ENCODE data around the gene FOXC1. TPM values are rescaled to one million over a fixed set of nuclear protein-coding genes. Genes with fewer than 3 reads are reported as not detected.

FOXC1 gene
- polyA plus RNA-seq, 2 of the 4 experiments (the other 2 are of a cell fraction), result 3.4 to 4.7 TPM

- Histone ChIP-seq H3K4me2 (no peak overlapping the region), H3K4me1 (peaks cover 18% of the 10 kb centered on the region), H3K27ac (no peak overlapping the region), H3K4me3 (no peak overlapping the region), H3K9me3 (no peaks in the 10 kb centered on the region)
- DNase-seq (ENCODE audit: low read depth in 1 of 2, low spot score in 1 of 2), result no peak
- TF ChIP-seq ZNF302 (CRISPR knock-in tag; IDR thresholded peaks at IDR 0.05) (no peak), BHLHE40 (IDR thresholded peaks at IDR 0.05; ENCODE audit: low read depth, low read length) (no peak), MAZ (IDR thresholded peaks at IDR 0.05; ENCODE audit: borderline replicate concordance, low read depth, low read length) (no peak), POLR2AphosphoS2 (conservative IDR thresholded peaks at IDR 0.05; ENCODE audit: low read length) (no peak), RNF2 (IDR thresholded peaks at IDR 0.05; ENCODE audit: borderline replicate concordance, low read depth) (no peak), MAX (IDR thresholded peaks at IDR 0.05) (no peak), GATA3 (IDR thresholded peaks at IDR 0.05; ENCODE audit: borderline replicate concordance) (no peak), TFCP2L1 (CRISPR knock-in tag; IDR thresholded peaks at IDR 0.05) (no peak), SMC3 (IDR thresholded peaks at IDR 0.05) (no peak), NPAS2 (CRISPR knock-in tag; IDR thresholded peaks at IDR 0.05; ENCODE audit: borderline replicate concordance) (no peak), FOSB (CRISPR knock-in tag; IDR thresholded peaks at IDR 0.05) (no peak), HOXA7 (CRISPR knock-in tag; IDR thresholded peaks at IDR 0.05) (no peak), HDAC2 (IDR thresholded peaks at IDR 0.05) (no peak), MAFK (IDR thresholded peaks at IDR 0.05; ENCODE audit: partially characterized antibody) (no peak), JUN (IDR thresholded peaks at IDR 0.05) (no peak)
- FAIRE-seq, result no peak
- 90% methylated on average over 17 of the region's 60 CpGs for WGBS (ENCODE audit: missing lambda C conversion rate)
- ChIA-PET POLR2A (no interaction called here), CTCF (interaction anchor here (1.9 to 2.8 kb wide), 3 partner anchors 10 to 595 kb away, joined by 5 to 12 read pairs (median 10); no protein-coding TSS in a partner anchor)
- ATAC-seq, result no peak
These were observed 8.3 kb upstream of the FOXC1 start for GRCh38 chr6:1601158-1602048.

- ATAC-seq, result no peak
- TF ChIP-seq MAZ (IDR thresholded peaks at IDR 0.05; ENCODE audit: borderline replicate concordance, low read depth, low read length) (no peak), NPAS2 (CRISPR knock-in tag; IDR thresholded peaks at IDR 0.05; ENCODE audit: borderline replicate concordance) (no peak), MYC (IDR thresholded peaks at IDR 0.05; ENCODE audit: borderline replicate concordance, low read length) (no peak), PHF8 (IDR thresholded peaks at IDR 0.05; ENCODE audit: borderline replicate concordance, low read depth) (no peak), EP300 (IDR thresholded peaks at IDR 0.05) (no peak), POLR2A (IDR thresholded peaks at IDR 0.05; ENCODE audit: low read length) (no peak), HOXB13 (CRISPR knock-in tag; IDR thresholded peaks at IDR 0.05; ENCODE audit: low read depth) (no peak), BHLHE40 (IDR thresholded peaks at IDR 0.05; ENCODE audit: low read depth, low read length) (no peak), NR3C1 (IDR thresholded peaks at IDR 0.05) (no peak), TFCP2L1 (CRISPR knock-in tag; IDR thresholded peaks at IDR 0.05) (no peak), HDAC2 (IDR thresholded peaks at IDR 0.05) (no peak), USF2 (IDR thresholded peaks at IDR 0.05) (no peak), FOSL2 (IDR thresholded peaks at IDR 0.05) (no peak), FOSL2 (CRISPR knock-in tag; IDR thresholded peaks at IDR 0.05) (no peak)
- TF ChIP-seq, protein P1, sequence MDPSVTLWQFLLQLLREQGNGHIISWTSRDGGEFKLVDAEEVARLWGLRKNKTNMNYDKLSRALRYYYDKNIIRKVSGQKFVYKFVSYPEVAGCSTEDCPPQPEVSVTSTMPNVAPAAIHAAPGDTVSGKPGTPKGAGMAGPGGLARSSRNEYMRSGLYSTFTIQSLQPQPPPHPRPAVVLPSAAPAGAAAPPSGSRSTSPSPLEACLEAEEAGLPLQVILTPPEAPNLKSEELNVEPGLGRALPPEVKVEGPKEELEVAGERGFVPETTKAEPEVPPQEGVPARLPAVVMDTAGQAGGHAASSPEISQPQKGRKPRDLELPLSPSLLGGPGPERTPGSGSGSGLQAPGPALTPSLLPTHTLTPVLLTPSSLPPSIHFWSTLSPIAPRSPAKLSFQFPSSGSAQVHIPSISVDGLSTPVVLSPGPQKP (IDR thresholded peaks at IDR 0.05; ENCODE audit: low read depth, low read length), result no peak
- TF ChIP-seq, protein P2, sequence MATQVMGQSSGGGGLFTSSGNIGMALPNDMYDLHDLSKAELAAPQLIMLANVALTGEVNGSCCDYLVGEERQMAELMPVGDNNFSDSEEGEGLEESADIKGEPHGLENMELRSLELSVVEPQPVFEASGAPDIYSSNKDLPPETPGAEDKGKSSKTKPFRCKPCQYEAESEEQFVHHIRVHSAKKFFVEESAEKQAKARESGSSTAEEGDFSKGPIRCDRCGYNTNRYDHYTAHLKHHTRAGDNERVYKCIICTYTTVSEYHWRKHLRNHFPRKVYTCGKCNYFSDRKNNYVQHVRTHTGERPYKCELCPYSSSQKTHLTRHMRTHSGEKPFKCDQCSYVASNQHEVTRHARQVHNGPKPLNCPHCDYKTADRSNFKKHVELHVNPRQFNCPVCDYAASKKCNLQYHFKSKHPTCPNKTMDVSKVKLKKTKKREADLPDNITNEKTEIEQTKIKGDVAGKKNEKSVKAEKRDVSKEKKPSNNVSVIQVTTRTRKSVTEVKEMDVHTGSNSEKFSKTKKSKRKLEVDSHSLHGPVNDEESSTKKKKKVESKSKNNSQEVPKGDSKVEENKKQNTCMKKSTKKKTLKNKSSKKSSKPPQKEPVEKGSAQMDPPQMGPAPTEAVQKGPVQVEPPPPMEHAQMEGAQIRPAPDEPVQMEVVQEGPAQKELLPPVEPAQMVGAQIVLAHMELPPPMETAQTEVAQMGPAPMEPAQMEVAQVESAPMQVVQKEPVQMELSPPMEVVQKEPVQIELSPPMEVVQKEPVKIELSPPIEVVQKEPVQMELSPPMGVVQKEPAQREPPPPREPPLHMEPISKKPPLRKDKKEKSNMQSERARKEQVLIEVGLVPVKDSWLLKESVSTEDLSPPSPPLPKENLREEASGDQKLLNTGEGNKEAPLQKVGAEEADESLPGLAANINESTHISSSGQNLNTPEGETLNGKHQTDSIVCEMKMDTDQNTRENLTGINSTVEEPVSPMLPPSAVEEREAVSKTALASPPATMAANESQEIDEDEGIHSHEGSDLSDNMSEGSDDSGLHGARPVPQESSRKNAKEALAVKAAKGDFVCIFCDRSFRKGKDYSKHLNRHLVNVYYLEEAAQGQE (IDR thresholded peaks at IDR 0.05), result no peak
- TF ChIP-seq, protein P3, sequence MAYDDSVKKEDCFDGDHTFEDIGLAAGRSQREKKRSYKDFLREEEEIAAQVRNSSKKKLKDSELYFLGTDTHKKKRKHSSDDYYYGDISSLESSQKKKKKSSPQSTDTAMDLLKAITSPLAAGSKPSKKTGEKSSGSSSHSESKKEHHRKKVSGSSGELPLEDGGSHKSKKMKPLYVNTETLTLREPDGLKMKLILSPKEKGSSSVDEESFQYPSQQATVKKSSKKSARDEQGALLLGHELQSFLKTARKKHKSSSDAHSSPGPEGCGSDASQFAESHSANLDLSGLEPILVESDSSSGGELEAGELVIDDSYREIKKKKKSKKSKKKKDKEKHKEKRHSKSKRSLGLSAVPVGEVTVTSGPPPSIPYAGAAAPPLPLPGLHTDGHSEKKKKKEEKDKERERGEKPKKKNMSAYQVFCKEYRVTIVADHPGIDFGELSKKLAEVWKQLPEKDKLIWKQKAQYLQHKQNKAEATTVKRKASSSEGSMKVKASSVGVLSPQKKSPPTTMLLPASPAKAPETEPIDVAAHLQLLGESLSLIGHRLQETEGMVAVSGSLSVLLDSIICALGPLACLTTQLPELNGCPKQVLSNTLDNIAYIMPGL (CRISPR knock-in tag; IDR thresholded peaks at IDR 0.05; ENCODE audit: borderline replicate concordance), result no peak
- 85% methylated on average over 6 of the region's 10 CpGs for WGBS (ENCODE audit: missing lambda C conversion rate)
- no peak overlapping the region for H3K4me2 ChIP-seq
- H3K4me3 ChIP-seq, result no peak overlapping the region
- H3K9me3 ChIP-seq, result no peaks in the 10 kb centered on the region
- no peak overlapping the region for H3K27ac ChIP-seq
- no peak for DNase-seq (ENCODE audit: low read depth in 1 of 2, low spot score in 1 of 2)
- ChIA-PET CTCF (interaction anchor here (0.8 to 2.8 kb wide), 4 partner anchors 10 to 1093 kb away, joined by 3 to 12 read pairs (median 8); no protein-coding TSS in a partner anchor), POLR2A (no interaction called here)
- peaks cover 10% of the 10 kb centered on the region for H3K4me1 ChIP-seq
- no peak for FAIRE-seq
These were observed 7.5 kb upstream of the FOXC1 start for GRCh38 chr6:1602049-1602713.
